NCI-H2029 (cell line): Measurements from ENCODE around the gene C4BPB.
A peak's percentile ranks its signal among the peaks of the same experiment; 100 is the strongest.

ENCODE experiments used
- DNase-seq: peaks from one replicate; lab custom pipeline; 2025; lab: John Stamatoyannopoulos, UW

The C4BPB gene

GRCh38 chr1:207084701-207085180, 3.9 kb upstream of the C4BPB start:
- peak; percentile 31 for DNase-seq

- DNase-seq = no peak
Observed at GRCh38 chr1:207085887-207086286, 2.8 kb upstream of the C4BPB start.

GRCh38 chr1:207088161-207088560, 499 bp upstream of the C4BPB start:
- no peak for DNase-seq

GRCh38 chr1:207089627-207090355, 1.1 kb downstream of the C4BPB start:
- DNase-seq = no peak

GRCh38 chr1:207091200-207091908, 2.7 kb downstream of the C4BPB start:
- DNase-seq = no peak

- DNase-seq = no peak
Observed at GRCh38 chr1:207093944-207094343, 5.3 kb downstream of the C4BPB start.

- DNase-seq = no peak
Observed at GRCh38 chr1:207097871-207098324, 9.2 kb downstream of the C4BPB start.

GRCh38 chr1:207101720-207102119, 13.1 kb downstream of the C4BPB start:
- no peak for DNase-seq

GRCh38 chr1:207102146-207102545, 13.5 kb downstream of the C4BPB start:
- DNase-seq = no peak

- DNase-seq = no peak
Observed at GRCh38 chr1:207102659-207103058, 14.0 kb downstream of the C4BPB start.

GRCh38 chr1:207103892-207104373, 15.3 kb downstream of the C4BPB start, which contains the start of gene C4BPA:
Gene C4BPA, plus strand, starts transcription at chr1:207104233. Its CDS starts 8,793 bp downstream, at chr1:207113026.
- no peak for DNase-seq

- DNase-seq = no peak
Observed at GRCh38 chr1:207109004-207109403, 20.3 kb downstream of the C4BPB start.

- DNase-seq = no peak
Observed at GRCh38 chr1:207112616-207113296, 24.1 kb downstream of the C4BPB start.

- no peak for DNase-seq
Observed at GRCh38 chr1:207115269-207115668, 26.6 kb downstream of the C4BPB start.

- no peak for DNase-seq
Observed at GRCh38 chr1:207124389-207124788, 35.7 kb downstream of the C4BPB start.

- DNase-seq = no peak
Observed at GRCh38 chr1:207128336-207128921, 39.8 kb downstream of the C4BPB start.

GRCh38 chr1:207129053-207129452, 40.4 kb downstream of the C4BPB start:
- DNase-seq = no peak

GRCh38 chr1:207130252-207131036, 41.8 kb downstream of the C4BPB start:
- DNase-seq = no peak

GRCh38 chr1:207131163-207131562, 42.5 kb downstream of the C4BPB start:
- DNase-seq = no peak

GRCh38 chr1:207134581-207134980, 45.9 kb downstream of the C4BPB start:
- no peak for DNase-seq

GRCh38 chr1:207139616-207140015, 51.0 kb downstream of the C4BPB start:
- DNase-seq = no peak
